CD8-positive, alpha-beta memory T cell (primary cell): ENCODE results near the gene MXI1. TPM values are rescaled to one million over a fixed set of nuclear protein-coding genes. Genes with fewer than 3 reads are reported as not detected.
"Not testable (repeated sequence)": the region's sequence is repeated elsewhere in the genome, so short reads cannot be mapped to it uniquely, and the experiment has no call there.

ENCODE experiments used
- CTCF ChIA-PET: fragments of 350-600 bp; sonication (Branson Sonifier 250); formaldehyde crosslinking; loops from one replicate; lab custom pipeline; 2021; ENCODE audit warnings: antibody characterized with exemption; lab: Charles Lee
- POLR2A ChIA-PET: fragments of 350-600 bp; sonication (Branson Sonifier 250); formaldehyde crosslinking; loops from one replicate; lab custom pipeline; 2021; ENCODE audit warnings: antibody characterized with exemption; lab: Charles Lee
- DNase-seq, 5 donors: peaks; one replicate each; pipeline versions ENCODE4 v3.0.0 to v3.0.0-alpha.2; 2020 to 2022; ENCODE audit warnings: mixed read lengths in 1 of 5
- H3K27ac ChIP-seq: one replicate; pipeline ENCODE4 v1.7.0; 2013; ENCODE audit warnings: low read depth, mild to moderate bottlenecking, low read length, moderate library complexity
- H3K27me3 ChIP-seq: 2 replicates; pipeline ENCODE4 v1.7.0; 2013; ENCODE audit warnings: low read length, mild to moderate bottlenecking; ENCODE audit not compliant: insufficient read depth, poor library complexity, severe bottlenecking
- H3K36me3 ChIP-seq: 2 replicates; pipeline ENCODE4 v1.7.0; 2013; ENCODE audit warnings: mild to moderate bottlenecking, low read length, moderate library complexity; ENCODE audit not compliant: insufficient read depth
- H3K4me1 ChIP-seq: 2 replicates; pipeline ENCODE4 v1.7.0; 2013; ENCODE audit warnings: mild to moderate bottlenecking, low read length, moderate library complexity; ENCODE audit not compliant: insufficient read depth
- H3K4me3 ChIP-seq: 2 replicates; pipeline ENCODE4 v1.7.0; 2013; ENCODE audit warnings: mild to moderate bottlenecking, low read length
- H3K9me3 ChIP-seq: 2 replicates; pipeline ENCODE4 v1.7.0; 2013; ENCODE audit warnings: mild to moderate bottlenecking, low read length
- H3K27ac Mint-ChIP-seq, 8 donors: one replicate each; pipeline ENCODE4 v1.8.0; 2020 to 2021; ENCODE audit warnings: mixed read lengths in 8 of 8, mild to moderate bottlenecking in 6 of 8, inconsistent platforms in 3 of 8, moderate library complexity in 3 of 8
- H3K27me3 Mint-ChIP-seq, 2 donors: one replicate each; pipeline ENCODE4 v1.8.0; 2020 to 2021; ENCODE audit warnings: mixed read lengths in 2 of 2, mild to moderate bottlenecking in 1 of 2, moderate library complexity in 1 of 2
- H3K36me3 Mint-ChIP-seq, 3 donors: one replicate each; pipeline ENCODE4 v1.8.0; 2020 to 2021; ENCODE audit warnings: mixed read lengths in 3 of 3, inconsistent platforms in 1 of 3, mild to moderate bottlenecking in 1 of 3
- H3K4me1 Mint-ChIP-seq, 3 donors: one replicate each; pipeline ENCODE4 v1.8.0; 2020 to 2021; ENCODE audit warnings: mixed read lengths in 3 of 3, inconsistent platforms in 1 of 3, mild to moderate bottlenecking in 1 of 3
- H3K4me3 Mint-ChIP-seq, 7 donors: one replicate each; pipeline ENCODE4 v1.8.0; 2020 to 2021; ENCODE audit warnings: mixed read lengths in 7 of 7, mild to moderate bottlenecking in 6 of 7, moderate library complexity in 4 of 7, inconsistent platforms in 2 of 7
- H3K9me3 Mint-ChIP-seq, 5 donors: one replicate each; pipeline ENCODE4 v1.8.0; 2020 to 2022; ENCODE audit warnings: mixed read lengths in 5 of 5, mild to moderate bottlenecking in 3 of 5, moderate library complexity in 2 of 5, inconsistent platforms in 1 of 5
- polyA plus RNA-seq: library from polyadenylated mRNA; unstranded; fragments of 300-500 nt; fragmentation: Illumina TruSeq; gene quantifications from one replicate; pipeline ENCODE4 v1.2.3, GENCODE V29; 2021
- total RNA-seq, 2 experiments: library from RNA; stranded (reverse); gene quantifications; one replicate each; pipeline ENCODE4 v1.2.3, GENCODE V29; 2021

MXI1 gene
- total and polyA plus RNA-seq, 3 experiments from 2014 or later = 8.6 to 32.3 (median 9.2) TPM

GRCh38 chr10:110269374-110270318 lies 62.2 kb downstream of the MXI1 start:
- Mint-ChIP-seq H3K27ac (peak overlapping the region; percentile 51 to 97 (median 85)), H3K4me1 (peaks cover 36 to 58% (median 44%) of the 10 kb centered on the region in 3 donors), H3K27me3 (peaks cover 0 to 1% of the 10 kb centered on the region in 2 donors), H3K36me3 (peaks cover 0 to 2% (median 0%) of the 10 kb centered on the region in 3 donors), H3K4me3 (peak overlapping the region; percentile 70 to 88 (median 79)), H3K9me3 (no peaks in the 10 kb centered on the region)
- no peaks in the 10 kb centered on the region for H3K9me3 ChIP-seq
- peak overlapping the region; percentile 13 for H3K4me3 ChIP-seq
- CTCF ChIA-PET = interaction anchor here (0.7 to 2.0 kb wide), 5 partner anchors 9 to 133 kb away, joined by 3 to 8 read pairs (median 3); no protein-coding TSS in a partner anchor
- no peak overlapping the region for H3K27ac ChIP-seq
- H3K36me3 ChIP-seq = no peaks in the 10 kb centered on the region
- H3K4me1 ChIP-seq = peaks cover 26% of the 10 kb centered on the region
- POLR2A ChIA-PET = interaction anchor here (0.8 kb wide), 1 partner anchor 62 kb away, joined by 10 read pairs; the partner anchor contains the start of gene MXI1
- peak in 1 of 5 donors; percentile 25 for DNase-seq
- no peaks in the 10 kb centered on the region for H3K27me3 ChIP-seq

DNA sequence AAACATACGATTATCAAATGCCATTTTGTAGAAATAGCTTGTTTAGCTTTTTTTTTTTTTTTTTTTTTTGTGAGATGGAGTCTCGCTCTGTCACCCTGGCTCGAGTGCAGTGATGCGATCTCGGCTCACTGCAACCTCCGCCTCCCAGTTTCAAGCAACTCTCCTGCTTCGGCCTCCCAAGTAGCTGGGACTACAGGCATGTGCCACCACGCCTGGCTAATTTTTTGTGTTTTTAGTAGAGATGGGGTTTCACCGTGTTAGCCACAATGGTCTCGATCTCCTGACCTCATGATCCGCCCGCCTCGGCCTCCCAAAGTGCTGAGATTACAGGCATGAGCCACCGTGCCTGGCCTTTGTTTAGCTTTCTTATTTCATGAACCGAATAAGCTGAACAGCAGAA lies 65.6 kb downstream of the MXI1 start:
- not testable (repeated sequence) for H3K27me3 ChIP-seq, H3K27ac ChIP-seq, H3K36me3 ChIP-seq, H3K4me3 ChIP-seq, H3K9me3 Mint-ChIP-seq, DNase-seq, H3K9me3 ChIP-seq, H3K36me3 Mint-ChIP-seq, H3K27me3 Mint-ChIP-seq
- POLR2A ChIA-PET = interaction anchor here (0.6 to 1.4 kb wide), 2 partner anchors 57 to 64 kb away, joined by 5 to 7 read pairs; no protein-coding TSS in a partner anchor
- CTCF ChIA-PET = interaction anchor here (1.1 kb wide), 2 partner anchors 65 to 135 kb away, joined by 3 to 4 read pairs; no protein-coding TSS in a partner anchor
- H3K27ac Mint-ChIP-seq = peak overlapping the region in 5 of 8 donors; percentile 66 to 91 (median 87)
- H3K4me1 Mint-ChIP-seq = peaks cover 50 to 54% (median 53%) of the 10 kb centered on the region in 3 donors
- H3K4me3 Mint-ChIP-seq = peak overlapping the region in 2 of 7 donors; percentile 15 to 61
- H3K4me1 ChIP-seq = peaks cover 30% of the 10 kb centered on the region

DNA sequence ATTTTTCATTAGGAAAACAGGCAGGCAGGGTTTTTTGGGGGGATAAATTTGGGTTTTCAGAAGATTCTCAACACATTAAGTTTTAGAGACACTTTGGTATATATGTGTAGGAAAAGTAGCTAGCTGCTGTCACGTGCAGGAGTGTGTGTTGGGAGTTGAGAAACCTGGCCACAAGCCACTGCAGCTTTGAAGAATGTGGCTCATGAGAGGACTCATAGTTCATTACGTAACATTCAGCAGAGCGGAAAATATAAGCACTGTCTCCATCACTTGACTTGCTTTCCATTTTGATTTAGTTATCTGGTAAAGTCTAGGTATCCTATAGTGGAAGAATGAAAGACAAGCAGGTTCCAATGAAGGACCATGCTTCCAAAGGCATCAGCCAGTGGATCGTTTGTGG lies 66.1 kb downstream of the MXI1 start:
- Histone ChIP-seq H3K4me3 (no peak overlapping the region), H3K27me3 (no peaks in the 10 kb centered on the region), H3K36me3 (no peaks in the 10 kb centered on the region), H3K27ac (no peak overlapping the region), H3K9me3 (no peaks in the 10 kb centered on the region), H3K4me1 (peaks cover 26% of the 10 kb centered on the region)
- Mint-ChIP-seq H3K27me3 (peaks cover 0 to 1% of the 10 kb centered on the region in 2 donors), H3K9me3 (no peaks in the 10 kb centered on the region), H3K4me1 (peaks cover 48 to 53% (median 48%) of the 10 kb centered on the region in 3 donors), H3K36me3 (peaks cover 0 to 2% (median 0%) of the 10 kb centered on the region in 3 donors), H3K27ac (peak overlapping the region; percentile 14 to 92 (median 87)), H3K4me3 (peak overlapping the region in 5 of 7 donors; percentile 15 to 73 (median 61))
- peak in 4 of 5 donors; percentile 13 to 58 (median 18) for DNase-seq
- ChIA-PET POLR2A (interaction anchor here (1.4 kb wide), 1 partner anchor 65 kb away, joined by 5 read pairs; no protein-coding TSS in a partner anchor), CTCF (interaction anchor here (1.1 kb wide), 2 partner anchors 66 to 135 kb away, joined by 3 to 4 read pairs; no protein-coding TSS in a partner anchor)

DNA sequence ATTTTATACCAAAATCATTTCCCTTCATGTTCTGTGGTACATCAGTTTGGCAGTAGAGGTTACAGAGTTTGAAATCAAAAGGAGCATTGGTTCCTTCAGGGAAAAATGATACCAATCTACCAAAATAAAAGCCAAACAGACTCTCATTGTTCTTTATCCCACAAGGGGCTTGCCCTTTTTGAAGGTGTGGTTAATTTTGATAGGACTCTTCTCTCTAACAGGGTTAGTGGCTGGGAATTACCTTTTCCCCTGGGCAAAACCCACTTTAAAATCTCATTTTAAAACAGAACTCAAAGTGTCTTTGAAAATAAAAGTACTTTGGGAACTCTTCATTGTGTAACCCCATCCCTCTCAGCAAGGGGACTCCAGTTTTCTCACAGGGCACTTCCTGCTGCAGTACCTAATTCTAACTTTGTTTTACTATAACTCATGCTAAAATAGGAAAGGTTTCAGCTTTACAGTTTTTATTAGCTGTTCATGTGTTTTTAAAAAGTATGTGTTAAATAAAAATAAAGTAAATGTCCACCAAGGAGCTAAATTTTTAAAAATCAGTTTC lies 66.7 kb downstream of the MXI1 start:
- no peaks in the 10 kb centered on the region for H3K9me3 Mint-ChIP-seq
- H3K4me1 Mint-ChIP-seq = peaks cover 43 to 53% (median 48%) of the 10 kb centered on the region in 3 donors
- ChIA-PET CTCF (no interaction called here), POLR2A (interaction anchor here (1.5 kb wide), 1 partner anchor 65 kb away, joined by 5 read pairs; no protein-coding TSS in a partner anchor)
- Histone ChIP-seq H3K4me3 (no peak overlapping the region), H3K4me1 (peaks cover 24% of the 10 kb centered on the region), H3K27me3 (no peaks in the 10 kb centered on the region), H3K27ac (no peak overlapping the region), H3K36me3 (no peaks in the 10 kb centered on the region), H3K9me3 (no peaks in the 10 kb centered on the region)
- H3K36me3 Mint-ChIP-seq = peaks cover 0 to 2% (median 1%) of the 10 kb centered on the region in 3 donors
- no peak for DNase-seq
- H3K4me3 Mint-ChIP-seq = no peak overlapping the region
- H3K27ac Mint-ChIP-seq = peak overlapping the region in 6 of 8 donors; percentile 9 to 92 (median 76)
- H3K27me3 Mint-ChIP-seq = peaks cover 0 to 1% of the 10 kb centered on the region in 2 donors

DNA sequence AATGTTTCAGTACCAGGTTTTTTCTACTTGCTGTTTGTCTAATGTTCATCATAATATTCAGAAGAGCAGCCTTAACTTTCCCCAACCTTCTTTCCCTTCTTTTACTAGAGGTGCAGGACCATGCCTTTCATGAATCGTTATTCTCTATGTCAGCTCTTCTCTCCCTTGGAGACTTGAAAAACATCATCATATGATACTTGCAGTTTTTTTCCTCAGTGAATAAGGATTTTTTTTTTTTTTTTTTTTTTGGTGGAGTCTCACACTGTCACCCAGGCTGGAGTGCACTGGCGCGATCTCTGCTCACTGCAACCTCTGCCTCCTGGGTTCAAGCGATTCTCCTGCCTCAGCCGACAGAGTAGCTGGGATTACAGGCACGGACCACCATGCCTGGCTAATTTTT lies 67.2 kb downstream of the MXI1 start:
- Histone ChIP-seq H3K36me3 (no peaks in the 10 kb centered on the region), H3K27me3 (no peaks in the 10 kb centered on the region), H3K4me3 (no peak overlapping the region), H3K4me1 (peaks cover 24% of the 10 kb centered on the region), H3K9me3 (no peaks in the 10 kb centered on the region), H3K27ac (no peak overlapping the region)
- DNase-seq = no peak
- peak overlapping the region in 3 of 8 donors; percentile 30 to 85 (median 31) for H3K27ac Mint-ChIP-seq
- no peaks in the 10 kb centered on the region for H3K9me3 Mint-ChIP-seq
- CTCF ChIA-PET = interaction anchor here (1.1 kb wide), 1 partner anchor 137 kb away, joined by 4 read pairs; no protein-coding TSS in a partner anchor
- H3K4me3 Mint-ChIP-seq = no peak overlapping the region
- POLR2A ChIA-PET = interaction anchor here (1.5 kb wide), 1 partner anchor 66 kb away, joined by 5 read pairs; no protein-coding TSS in a partner anchor
- peaks cover 0 to 1% of the 10 kb centered on the region in 2 donors for H3K27me3 Mint-ChIP-seq
- H3K4me1 Mint-ChIP-seq = peaks cover 41 to 52% (median 47%) of the 10 kb centered on the region in 3 donors
- H3K36me3 Mint-ChIP-seq = peaks cover 0 to 4% (median 2%) of the 10 kb centered on the region in 3 donors

DNA sequence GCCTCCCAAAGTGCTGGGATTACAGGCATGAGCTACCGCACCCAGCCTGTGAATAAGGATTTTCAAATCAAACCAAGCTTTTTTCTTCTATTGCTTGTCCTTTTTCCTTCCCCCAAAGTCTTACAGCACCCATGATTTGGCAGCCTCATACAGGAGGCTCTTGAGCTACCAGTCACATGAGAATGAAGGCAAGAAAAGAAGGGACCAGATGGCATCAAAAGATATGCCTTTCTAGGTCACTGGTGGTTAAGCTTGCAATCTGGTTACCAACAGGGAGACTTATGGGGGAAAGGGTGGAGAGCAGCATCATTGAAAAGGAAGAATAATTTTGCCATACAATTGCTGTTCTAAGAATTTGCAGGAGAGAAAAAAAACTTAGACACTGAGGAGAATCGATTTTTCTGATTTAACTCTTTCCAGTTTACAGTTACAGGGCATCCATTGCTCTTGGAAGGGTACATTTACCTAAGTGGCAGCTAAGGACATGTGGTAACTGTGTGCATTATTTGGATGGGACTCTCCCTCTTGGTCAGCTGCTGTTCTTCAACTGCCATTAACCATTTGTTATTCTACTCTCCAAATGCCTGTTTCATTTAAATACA lies 67.8 kb downstream of the MXI1 start:
- H3K36me3 Mint-ChIP-seq = peaks cover 0 to 10% (median 2%) of the 10 kb centered on the region in 3 donors
- Histone ChIP-seq H3K4me3 (no peak overlapping the region), H3K36me3 (peaks cover 4% of the 10 kb centered on the region), H3K9me3 (no peaks in the 10 kb centered on the region), H3K27ac (no peak overlapping the region), H3K27me3 (no peaks in the 10 kb centered on the region), H3K4me1 (peaks cover 22% of the 10 kb centered on the region)
- no peaks in the 10 kb centered on the region for H3K9me3 Mint-ChIP-seq
- CTCF ChIA-PET = interaction anchor here (1.0 to 1.1 kb wide), 3 partner anchors 67 to 391 kb away, joined by 3 to 4 read pairs (median 3); no protein-coding TSS in a partner anchor
- H3K4me3 Mint-ChIP-seq = peak overlapping the region in 4 of 7 donors; percentile 0 to 68 (median 28)
- H3K27me3 Mint-ChIP-seq = peaks cover 0 to 1% of the 10 kb centered on the region in 2 donors
- POLR2A ChIA-PET = interaction anchor here (1.5 kb wide), 1 partner anchor 66 kb away, joined by 5 read pairs; no protein-coding TSS in a partner anchor
- H3K27ac Mint-ChIP-seq = peak overlapping the region in 5 of 8 donors; percentile 6 to 85 (median 31)
- peak in 1 of 5 donors; percentile 22 for DNase-seq
- H3K4me1 Mint-ChIP-seq = peaks cover 38 to 47% (median 42%) of the 10 kb centered on the region in 3 donors

DNA sequence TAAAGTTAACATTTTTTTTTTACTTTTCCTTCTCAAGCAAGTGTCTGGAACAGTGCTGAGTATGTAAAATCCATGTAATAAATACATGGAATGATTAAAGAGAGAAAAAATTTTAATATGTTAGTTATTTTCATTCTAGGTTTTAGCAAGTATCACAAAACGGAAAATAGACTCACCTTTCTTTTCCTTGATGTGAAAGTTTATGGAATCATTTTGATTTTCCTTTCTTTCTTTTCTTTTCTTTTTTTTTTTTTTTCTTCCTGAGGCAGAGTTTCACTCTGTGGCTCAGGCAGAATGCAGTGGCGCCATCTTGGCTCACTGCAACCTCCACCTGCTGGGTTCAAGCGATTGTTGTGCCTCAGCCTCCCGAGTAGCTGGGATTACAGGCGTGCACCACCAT lies 69.2 kb downstream of the MXI1 start:
- CTCF ChIA-PET = no interaction called here

More for the DNA sequence above, 69.2 kb downstream of the MXI1 start:
- POLR2A ChIA-PET = no interaction called here
- H3K9me3 ChIP-seq = no peaks in the 10 kb centered on the region
- Mint-ChIP-seq H3K9me3 (no peaks in the 10 kb centered on the region), H3K4me1 (peaks cover 32 to 42% (median 37%) of the 10 kb centered on the region in 3 donors), H3K4me3 (no peak overlapping the region), H3K27me3 (peaks cover 0 to 1% of the 10 kb centered on the region in 2 donors), H3K36me3 (peaks cover 0 to 20% (median 5%) of the 10 kb centered on the region in 3 donors), H3K27ac (peak overlapping the region in 1 of 8 donors; percentile 85)
- DNase-seq = no peak
- peaks cover 20% of the 10 kb centered on the region for H3K4me1 ChIP-seq
- H3K4me3 ChIP-seq = no peak overlapping the region
- H3K27me3 ChIP-seq = no peaks in the 10 kb centered on the region
- peaks cover 4% of the 10 kb centered on the region for H3K36me3 ChIP-seq
- no peak overlapping the region for H3K27ac ChIP-seq
